ENCODE measurements around the gene PKP4.

The PKP4 gene

DNA sequence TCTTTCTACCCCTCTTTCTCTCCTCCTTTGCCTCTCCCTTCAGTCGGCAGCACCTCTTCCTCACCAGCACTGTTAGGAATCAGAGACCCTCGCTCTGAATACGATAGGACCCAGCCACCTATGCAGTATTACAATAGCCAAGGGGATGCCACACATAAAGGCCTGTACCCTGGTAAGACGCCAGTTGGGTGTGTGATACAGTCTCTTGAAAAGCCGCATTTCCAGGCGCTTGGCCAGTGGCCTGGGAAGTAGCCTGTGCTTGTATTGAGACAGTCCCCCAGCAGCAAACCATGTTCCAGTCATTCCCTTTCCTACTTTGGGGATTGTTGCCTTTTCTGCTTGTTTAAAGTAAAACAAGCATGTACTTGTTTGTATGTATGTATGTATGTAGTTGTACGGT, 219.9 kb downstream of the PKP4 start:
- no peak for TF ChIP-seq FOXP2 (optimal IDR thresholded peaks at IDR 0.05; ENCODE audit: borderline replicate concordance, extremely low read depth, extremely low read length, insufficient read depth)
- TF ChIP-seq SIN3A (IDR thresholded peaks at IDR 0.05; ENCODE audit: borderline replicate concordance, insufficient read depth, low read length), result no peak
- TF ChIP-seq TAF1 (IDR thresholded peaks at IDR 0.05; ENCODE audit: borderline replicate concordance, insufficient read depth, low read length), result no peak
- TF ChIP-seq POLR2AphosphoS5 (IDR thresholded peaks at IDR 0.05; ENCODE audit: low read depth, low read length), result no peak
- TF ChIP-seq, protein P1, sequence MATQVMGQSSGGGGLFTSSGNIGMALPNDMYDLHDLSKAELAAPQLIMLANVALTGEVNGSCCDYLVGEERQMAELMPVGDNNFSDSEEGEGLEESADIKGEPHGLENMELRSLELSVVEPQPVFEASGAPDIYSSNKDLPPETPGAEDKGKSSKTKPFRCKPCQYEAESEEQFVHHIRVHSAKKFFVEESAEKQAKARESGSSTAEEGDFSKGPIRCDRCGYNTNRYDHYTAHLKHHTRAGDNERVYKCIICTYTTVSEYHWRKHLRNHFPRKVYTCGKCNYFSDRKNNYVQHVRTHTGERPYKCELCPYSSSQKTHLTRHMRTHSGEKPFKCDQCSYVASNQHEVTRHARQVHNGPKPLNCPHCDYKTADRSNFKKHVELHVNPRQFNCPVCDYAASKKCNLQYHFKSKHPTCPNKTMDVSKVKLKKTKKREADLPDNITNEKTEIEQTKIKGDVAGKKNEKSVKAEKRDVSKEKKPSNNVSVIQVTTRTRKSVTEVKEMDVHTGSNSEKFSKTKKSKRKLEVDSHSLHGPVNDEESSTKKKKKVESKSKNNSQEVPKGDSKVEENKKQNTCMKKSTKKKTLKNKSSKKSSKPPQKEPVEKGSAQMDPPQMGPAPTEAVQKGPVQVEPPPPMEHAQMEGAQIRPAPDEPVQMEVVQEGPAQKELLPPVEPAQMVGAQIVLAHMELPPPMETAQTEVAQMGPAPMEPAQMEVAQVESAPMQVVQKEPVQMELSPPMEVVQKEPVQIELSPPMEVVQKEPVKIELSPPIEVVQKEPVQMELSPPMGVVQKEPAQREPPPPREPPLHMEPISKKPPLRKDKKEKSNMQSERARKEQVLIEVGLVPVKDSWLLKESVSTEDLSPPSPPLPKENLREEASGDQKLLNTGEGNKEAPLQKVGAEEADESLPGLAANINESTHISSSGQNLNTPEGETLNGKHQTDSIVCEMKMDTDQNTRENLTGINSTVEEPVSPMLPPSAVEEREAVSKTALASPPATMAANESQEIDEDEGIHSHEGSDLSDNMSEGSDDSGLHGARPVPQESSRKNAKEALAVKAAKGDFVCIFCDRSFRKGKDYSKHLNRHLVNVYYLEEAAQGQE (IDR thresholded peaks at IDR 0.05; ENCODE audit: insufficient read depth in 1 of 2, low read depth in 2 of 2, low read length in 2 of 2), result no peak

DNA sequence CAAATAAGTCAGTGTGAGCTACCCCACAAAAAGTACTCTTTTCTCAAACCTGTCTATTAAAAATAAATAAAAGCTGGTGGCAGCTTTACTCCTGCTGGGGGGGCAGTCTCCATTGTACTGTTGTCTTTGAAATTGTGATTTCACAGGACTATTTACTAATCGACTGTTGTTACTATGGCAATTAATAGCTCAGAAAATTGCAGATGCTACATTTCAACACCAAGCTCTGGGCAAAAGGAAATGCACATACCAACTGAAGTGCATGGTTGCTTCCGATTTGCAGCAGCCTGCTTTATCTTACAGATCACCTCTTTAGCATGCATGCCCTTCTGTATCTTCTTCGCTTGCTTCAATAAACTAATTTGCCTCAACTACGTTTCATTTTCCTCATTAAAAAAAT, 220.8 kb downstream of the PKP4 start:
- TF ChIP-seq SIN3A (IDR thresholded peaks at IDR 0.05; ENCODE audit: borderline replicate concordance, insufficient read depth, low read length) (no peak), FOXP2 (optimal IDR thresholded peaks at IDR 0.05; ENCODE audit: borderline replicate concordance, extremely low read depth, extremely low read length, insufficient read depth) (no peak), POLR2AphosphoS5 (IDR thresholded peaks at IDR 0.05; ENCODE audit: low read depth, low read length) (no peak), TAF1 (IDR thresholded peaks at IDR 0.05; ENCODE audit: borderline replicate concordance, insufficient read depth, low read length) (no peak)
- TF ChIP-seq, protein P1 (IDR thresholded peaks at IDR 0.05; ENCODE audit: insufficient read depth in 1 of 2, low read depth in 2 of 2, low read length in 2 of 2), result no peak

DNA sequence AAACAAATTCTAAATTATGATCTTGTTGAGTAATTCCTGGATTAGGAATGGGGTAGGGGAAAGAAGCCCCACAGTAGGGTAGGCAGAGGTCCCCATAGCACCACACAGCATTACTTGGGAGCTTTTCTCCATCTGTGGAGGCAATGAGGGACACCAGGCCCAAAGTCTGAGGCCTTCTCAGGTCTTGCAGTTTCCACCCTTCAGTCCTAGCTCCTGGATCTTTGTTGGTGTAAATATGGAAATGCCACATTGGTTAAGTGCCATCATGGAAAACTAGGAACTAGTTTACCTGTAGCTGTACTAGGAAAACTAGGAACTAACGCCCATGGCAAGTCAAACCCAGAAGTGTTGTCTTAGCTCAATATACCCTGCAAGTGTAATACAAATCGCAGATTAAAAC, 225.1 kb downstream of the PKP4 start:
- TF ChIP-seq POLR2AphosphoS5 (IDR thresholded peaks at IDR 0.05; ENCODE audit: low read depth, low read length), result no peak
- TF ChIP-seq TAF1 (IDR thresholded peaks at IDR 0.05; ENCODE audit: borderline replicate concordance, insufficient read depth, low read length), result no peak
- TF ChIP-seq, protein P1 (IDR thresholded peaks at IDR 0.05; ENCODE audit: insufficient read depth in 1 of 2, low read depth in 2 of 2, low read length in 2 of 2), result no peak
- no peak for TF ChIP-seq FOXP2 (optimal IDR thresholded peaks at IDR 0.05; ENCODE audit: borderline replicate concordance, extremely low read depth, extremely low read length, insufficient read depth)
- TF ChIP-seq SIN3A (IDR thresholded peaks at IDR 0.05; ENCODE audit: borderline replicate concordance, insufficient read depth, low read length), result no peak

DNA sequence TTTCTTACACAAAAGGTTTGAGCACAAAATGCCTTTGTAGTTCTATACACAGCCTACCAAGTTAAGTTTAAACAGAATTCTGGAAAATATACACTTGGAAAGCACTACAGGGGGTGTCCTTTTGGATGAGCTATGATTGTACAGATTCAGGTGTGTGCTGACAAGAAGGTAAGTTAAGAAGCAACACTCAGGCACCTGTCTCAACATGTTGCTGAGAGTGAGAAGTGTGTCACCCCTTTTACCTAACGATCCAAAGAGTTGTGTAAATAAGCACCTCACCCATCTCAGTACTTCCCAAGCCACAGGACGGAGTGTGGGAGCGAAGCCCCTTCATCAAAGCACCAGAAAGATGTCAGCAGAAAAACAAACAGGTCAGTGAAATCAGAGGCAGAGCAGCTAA, 228.9 kb downstream of the PKP4 start:
- no peak for TF ChIP-seq SIN3A (IDR thresholded peaks at IDR 0.05; ENCODE audit: borderline replicate concordance, insufficient read depth, low read length)
- no peak for TF ChIP-seq FOXP2 (optimal IDR thresholded peaks at IDR 0.05; ENCODE audit: borderline replicate concordance, extremely low read depth, extremely low read length, insufficient read depth)
- TF ChIP-seq POLR2AphosphoS5 (IDR thresholded peaks at IDR 0.05; ENCODE audit: low read depth, low read length), result no peak
- TF ChIP-seq, protein P1 (IDR thresholded peaks at IDR 0.05; ENCODE audit: insufficient read depth in 1 of 2, low read depth in 2 of 2, low read length in 2 of 2), result no peak
- TF ChIP-seq TAF1 (IDR thresholded peaks at IDR 0.05; ENCODE audit: borderline replicate concordance, insufficient read depth, low read length), result no peak

DNA sequence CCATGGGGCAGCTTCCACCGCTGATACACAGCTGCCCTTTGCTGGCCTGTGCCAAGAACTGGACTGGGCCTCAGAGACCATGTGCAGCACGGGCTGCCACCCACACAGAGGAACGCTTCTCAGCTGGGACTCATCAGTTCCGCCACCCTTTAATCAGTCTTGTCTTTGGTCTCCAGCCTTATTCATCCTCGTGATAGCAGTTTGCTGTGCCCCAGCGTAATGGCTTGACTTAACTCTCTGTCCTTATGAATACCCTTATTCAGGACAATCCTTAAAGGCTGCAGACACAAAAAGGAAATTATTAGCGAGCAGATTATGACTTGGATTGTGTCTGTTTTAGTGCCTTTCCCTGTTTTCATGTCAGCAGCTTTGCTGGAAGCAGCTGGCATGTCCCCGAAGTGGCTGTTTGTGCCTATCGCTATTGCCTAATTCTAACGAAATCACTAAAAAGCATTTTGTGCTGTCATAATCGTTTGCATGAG, 229.5 kb downstream of the PKP4 start:
- TF ChIP-seq FOXP2 (optimal IDR thresholded peaks at IDR 0.05; ENCODE audit: borderline replicate concordance, extremely low read depth, extremely low read length, insufficient read depth), result no peak
- TF ChIP-seq SIN3A (IDR thresholded peaks at IDR 0.05; ENCODE audit: borderline replicate concordance, insufficient read depth, low read length), result no peak
- TF ChIP-seq, protein P1 (IDR thresholded peaks at IDR 0.05; ENCODE audit: insufficient read depth in 1 of 2, low read depth in 2 of 2, low read length in 2 of 2), result no peak
- TF ChIP-seq TAF1 (IDR thresholded peaks at IDR 0.05; ENCODE audit: borderline replicate concordance, insufficient read depth, low read length), result no peak
- no peak for TF ChIP-seq POLR2AphosphoS5 (IDR thresholded peaks at IDR 0.05; ENCODE audit: low read depth, low read length)
